ENCODE measurements around the gene RANBP17. TPM values are rescaled to one million over a fixed set of nuclear protein-coding genes. Genes with fewer than 3 reads are reported as not detected.

Gene RANBP17
- total and polyA plus RNA-seq, 2 of the 4 experiments (the other 2 are of a cell fraction) = 8.2 to 29.0 TPM

GRCh38 chr5:171207256-171207847 is 345.5 kb downstream of the RANBP17 start:
- Histone ChIP-seq H4K20me1 (ENCODE audit: insufficient read depth, low read length) (no peaks in the 10 kb centered on the region), H3K4me1 (ENCODE audit: control insufficient read depth, insufficient read depth, low read length) (no peaks in the 10 kb centered on the region), H3K4me3 (ENCODE audit: insufficient read depth, low read depth, low read length) (no peak overlapping the region), H3K56ac (ENCODE audit: extremely low read depth, insufficient read depth, low read length) (no peak overlapping the region), H3K18ac (ENCODE audit: low read depth, low read length) (no peak overlapping the region), H4K91ac (ENCODE audit: insufficient read depth, low read depth, low read length) (no peak overlapping the region), H3K23ac (ENCODE audit: low read depth, low read length) (no peak overlapping the region), H3K4me2 (ENCODE audit: low read depth, low read length) (no peak overlapping the region), H3K9ac (ENCODE audit: low read depth, low read length) (no peak overlapping the region), H3K9me3 (ENCODE audit: control insufficient read depth, insufficient read depth, low read length) (no peaks in the 10 kb centered on the region), H3K9me1 (ENCODE audit: insufficient read depth, low read length) (no peaks in the 10 kb centered on the region), H4K8ac (ENCODE audit: low read depth in 2 of 2, low read length in 2 of 2) (no peak overlapping the region), H3K36me3 (ENCODE audit: control insufficient read depth, insufficient read depth, low read length) (0 out of 2 replicates have a peak, but pooled peaks cover 2% of the 10 kb centered on the region), H4K5ac (ENCODE audit: low read depth, low read length) (no peak overlapping the region), H2AK5ac (ENCODE audit: low read depth, low read length) (no peak overlapping the region), H2BK20ac (ENCODE audit: low read depth, low read length) (no peak overlapping the region), H2BK5ac (ENCODE audit: low read depth, low read length, poor library complexity, severe bottlenecking) (no peak overlapping the region), H2BK120ac (ENCODE audit: low read depth, low read length) (no peak overlapping the region), H2BK15ac (ENCODE audit: low read depth, low read length) (no peak overlapping the region), H3K4ac (ENCODE audit: low read depth, low read length) (no peak overlapping the region), H3K79me1 (ENCODE audit: low read depth in 1 of 2, low read length in 2 of 2) (no peaks in the 10 kb centered on the region), H3K14ac (replicated peaks; ENCODE audit: low read depth, low read length) (no peak overlapping the region), H3K27me3 (ENCODE audit: control insufficient read depth, insufficient read depth, low read length) (no peaks in the 10 kb centered on the region), H2AK9ac (replicated peaks; ENCODE audit: low read depth, low read length, poor library complexity) (no peak overlapping the region), H2AFZ (replicated peaks; ENCODE audit: low read length, poor library complexity) (peak overlapping the region; percentile 76), H3K27ac (ENCODE audit: insufficient read depth, low read length) (no peak overlapping the region)
- WGBS, 2 experiments (ENCODE audit: extremely low coverage in 2 of 2, insufficient read length in 1 of 2) = 20% methylated on average over 1 of the region's 6 CpGs; no CpG with 5 or more reads in 1 of the 2 experiments
- in situ Hi-C loops (cut with MboI; ENCODE audit: low sequenced_read_pairs) (loop anchor here (5.0 kb wide), 1 partner anchor 130 kb away; no protein-coding TSS in a partner anchor), dilution Hi-C loops (cut with HindIII; ENCODE audit: low sequenced_read_pairs, unreplicated experiment) (no loop called here), intact Hi-C loops (cut with micrococcal nuclease) (loop anchor here (1.0 to 10.0 kb wide), 6 partner anchors 65 to 573 kb away; no protein-coding TSS in a partner anchor)
- ATAC-seq (ENCODE audit: low read depth) (peak; percentile 79), DNase-seq (peak; percentile 57)
- ChIA-PET CTCF (interaction anchor here (0.7 to 3.8 kb wide), 15 partner anchors 8 to 398 kb away, joined by 3 to 22 read pairs (median 3); no protein-coding TSS in a partner anchor), POLR2A (ENCODE audit: unreplicated experiment) (interaction anchor here (0.5 to 0.7 kb wide), 2 partner anchors 161 to 186 kb away, joined by 3 read pairs; no protein-coding TSS in a partner anchor)
- no TSS peak for BruUV-seq (replicated peaks)
- no peak for TF ChIP-seq NFE2L2 (IDR thresholded peaks at IDR 0.05; ENCODE audit: low read depth, low read length)
- no peak for TF ChIP-seq BHLHE40 (IDR thresholded peaks at IDR 0.05; ENCODE audit: low read depth, low read length)
- TF ChIP-seq RAD21 (IDR thresholded peaks at IDR 0.05; ENCODE audit: low read length) = peak; percentile 65
- peak; percentile 64 for TF ChIP-seq CTCF (conservative IDR thresholded peaks at IDR 0.05; ENCODE audit: low read depth, low read length)
- TF ChIP-seq POLR2A (IDR thresholded peaks at IDR 0.05; ENCODE audit: low read depth, low read length) = no peak
- no peak for TF ChIP-seq MAZ (IDR thresholded peaks at IDR 0.05; ENCODE audit: borderline replicate concordance, low read depth, low read length)
- TF ChIP-seq FOS (IDR thresholded peaks at IDR 0.05; ENCODE audit: low read depth, low read length) = no peak
- no peak for TF ChIP-seq CHD1 (IDR thresholded peaks at IDR 0.05; ENCODE audit: low read depth, low read length)
- no peak for TF ChIP-seq RCOR1 (IDR thresholded peaks at IDR 0.05; ENCODE audit: insufficient replicate concordance, low read length)
- no peak for TF ChIP-seq ELK1 (IDR thresholded peaks at IDR 0.05; ENCODE audit: borderline replicate concordance, low read depth, low read length)
- no peak for TF ChIP-seq MAFK (IDR thresholded peaks at IDR 0.05; ENCODE audit: low read depth, low read length)
- no peak for TF ChIP-seq RFX5 (IDR thresholded peaks at IDR 0.05; ENCODE audit: low read depth, low read length)
- no peak for TF ChIP-seq CEBPB (IDR thresholded peaks at IDR 0.05; ENCODE audit: low read depth, low read length)
- TF ChIP-seq USF2 (IDR thresholded peaks at IDR 0.05; ENCODE audit: low read depth, low read length) = no peak
- no peak for TF ChIP-seq MXI1 (IDR thresholded peaks at IDR 0.05; ENCODE audit: borderline replicate concordance, low read depth, low read length)

Measured in IMR-90 (cell line).